ENCODE measurements around the gene ACAP1. TPM values are rescaled to one million over a fixed set of nuclear protein-coding genes. Genes with fewer than 3 reads are reported as not detected.

The ACAP1 gene
- total RNA-seq, 1 donor from 2014 or later, result 0.81 TPM

DNA sequence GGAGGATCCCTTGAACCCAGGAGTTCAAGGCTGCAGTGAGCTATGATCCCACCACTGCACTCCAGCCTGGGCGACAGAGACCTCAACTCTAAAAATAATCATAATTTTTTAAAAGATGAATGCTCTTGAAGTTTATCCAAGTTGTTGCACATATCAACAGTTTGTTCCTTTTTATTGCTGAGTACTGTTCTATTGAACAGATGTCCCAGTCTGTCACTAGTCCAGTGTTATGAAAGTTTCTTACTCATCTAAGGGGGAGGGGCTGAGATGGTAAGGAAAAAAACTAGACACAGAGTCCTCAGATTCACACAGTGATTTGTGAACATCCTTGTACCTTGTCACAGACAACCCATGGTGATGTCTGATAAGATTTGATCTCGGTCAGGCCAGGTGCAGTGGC lies 3.9 kb downstream of the ACAP1 start:
- no peak overlapping the region for H3K4me3 ChIP-seq (ENCODE audit: low read depth, low read length)
- no peak for TF ChIP-seq CTCF (conservative IDR thresholded peaks at IDR 0.05; ENCODE audit: low read depth, low read length)
- DNase-seq (ENCODE audit: low read depth), result no peak

- H3K4me3 ChIP-seq (ENCODE audit: low read depth, low read length), result no peak overlapping the region
- no peak for TF ChIP-seq CTCF (conservative IDR thresholded peaks at IDR 0.05; ENCODE audit: low read depth, low read length)
- DNase-seq (ENCODE audit: low read depth), result no peak
These were observed 5.5 kb downstream of the ACAP1 start for GRCh38 chr17:7341842-7342241.

DNA sequence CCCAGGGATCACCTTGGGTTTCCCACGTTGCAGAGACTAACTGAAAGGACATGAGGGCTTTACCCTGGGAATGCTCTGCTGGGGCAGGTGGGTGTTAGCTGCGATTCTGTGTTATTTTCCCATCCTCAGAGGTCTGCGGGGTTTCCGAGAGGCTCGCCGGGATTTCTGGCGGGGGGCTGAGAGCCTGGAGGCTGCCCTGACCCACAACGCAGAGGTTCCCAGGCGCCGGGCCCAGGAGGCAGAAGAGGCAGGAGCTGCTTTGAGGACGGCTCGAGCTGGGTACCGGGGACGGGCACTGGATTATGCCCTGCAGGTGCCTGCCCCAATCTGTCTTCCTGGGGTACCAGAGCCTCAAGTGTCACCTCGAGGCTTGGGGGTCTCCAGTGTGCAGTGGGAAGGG lies 6.9 kb downstream of the ACAP1 start:
- no peak for TF ChIP-seq CTCF (conservative IDR thresholded peaks at IDR 0.05; ENCODE audit: low read depth, low read length)

DNA sequence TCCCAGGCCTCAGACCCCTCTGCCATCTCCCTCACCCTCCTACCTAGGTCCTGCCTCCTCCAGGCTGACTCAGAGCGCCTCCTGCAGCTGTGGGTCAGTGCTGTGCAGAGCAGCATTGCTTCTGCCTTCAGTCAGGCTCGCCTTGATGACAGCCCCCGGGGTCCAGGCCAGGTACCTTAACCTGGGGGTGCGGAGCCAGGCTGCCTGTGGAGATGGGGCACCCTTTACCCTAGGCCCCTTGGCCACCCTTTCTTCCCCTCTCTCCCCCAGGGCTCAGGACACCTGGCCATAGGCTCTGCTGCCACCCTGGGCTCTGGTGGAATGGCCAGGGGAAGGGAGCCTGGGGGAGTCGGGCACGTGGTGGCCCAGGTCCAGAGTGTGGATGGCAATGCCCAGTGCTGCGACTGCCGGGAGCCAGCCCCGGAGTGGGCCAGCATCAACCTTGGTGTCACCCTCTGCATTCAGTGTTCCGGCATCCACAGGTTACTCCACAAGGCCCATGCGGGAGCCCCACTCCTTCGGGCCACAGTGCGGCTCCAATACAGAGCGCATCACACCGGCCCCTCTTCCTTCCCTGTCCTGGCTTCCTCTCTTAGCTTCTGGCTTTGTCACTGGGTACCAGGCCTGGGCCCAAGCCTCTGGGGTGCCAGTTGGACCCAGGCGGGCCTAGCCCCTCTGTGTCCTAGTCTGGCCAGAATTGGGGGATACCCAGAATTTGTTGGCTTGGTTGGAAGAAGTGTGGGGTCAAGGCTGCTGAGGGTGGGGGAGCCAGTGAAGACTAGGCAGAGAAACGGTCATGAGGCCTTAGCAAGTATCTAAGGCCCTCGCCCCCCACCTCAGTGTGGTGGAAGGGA lies 10.7 kb downstream of the ACAP1 start:
- DNase-seq (ENCODE audit: low read depth), result no peak
- TF ChIP-seq CTCF (conservative IDR thresholded peaks at IDR 0.05; ENCODE audit: low read depth, low read length), result no peak
- no peak overlapping the region for H3K4me3 ChIP-seq (ENCODE audit: low read depth, low read length)

More for the DNA sequence above, 6.9 kb downstream of the ACAP1 start:
- no peak overlapping the region for H3K4me3 ChIP-seq (ENCODE audit: low read depth, low read length)
- DNase-seq (ENCODE audit: low read depth), result no peak

DNA sequence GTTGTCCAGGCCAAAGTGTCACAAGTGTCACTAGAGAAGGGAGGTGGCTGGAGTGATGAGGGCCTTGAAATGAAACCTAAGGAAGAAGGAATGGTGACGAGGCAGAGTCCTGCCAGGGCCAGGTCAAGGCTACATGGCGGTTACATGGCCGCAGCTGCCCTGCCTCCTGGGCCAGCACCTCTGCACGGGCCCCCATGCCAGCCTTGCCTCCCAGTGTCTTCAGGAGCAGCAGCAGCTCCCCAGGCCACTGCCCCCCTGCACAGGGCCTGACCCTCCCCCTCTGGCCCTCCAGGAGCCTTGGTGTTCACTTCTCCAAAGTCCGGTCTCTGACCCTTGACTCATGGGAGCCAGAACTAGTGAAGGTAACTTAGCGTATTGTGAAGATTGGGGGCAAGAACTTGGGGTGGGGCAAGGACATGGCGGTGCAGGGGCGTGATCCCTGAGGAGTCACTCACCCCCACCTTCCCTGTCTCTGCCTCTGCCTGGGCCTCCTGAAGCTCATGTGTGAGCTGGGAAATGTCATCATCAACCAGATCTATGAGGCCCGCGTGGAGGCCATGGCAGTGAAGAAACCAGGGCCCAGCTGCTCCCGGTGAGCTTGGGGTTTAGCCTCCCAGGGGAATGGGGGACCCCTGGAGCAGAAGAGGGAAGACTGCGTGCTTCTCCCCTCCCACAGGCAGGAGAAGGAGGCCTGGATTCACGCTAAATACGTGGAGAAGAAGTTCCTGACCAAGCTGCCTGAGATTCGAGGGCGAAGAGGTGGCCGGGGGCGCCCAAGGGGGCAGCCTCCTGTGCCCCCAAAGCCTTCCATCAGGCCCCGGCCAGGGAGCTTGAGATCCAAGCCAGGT lies 11.5 kb downstream of the ACAP1 start:
- no peak for TF ChIP-seq CTCF (conservative IDR thresholded peaks at IDR 0.05; ENCODE audit: low read depth, low read length)
- no peak overlapping the region for H3K4me3 ChIP-seq (ENCODE audit: low read depth, low read length)
- DNase-seq (ENCODE audit: low read depth), result no peak

DNA sequence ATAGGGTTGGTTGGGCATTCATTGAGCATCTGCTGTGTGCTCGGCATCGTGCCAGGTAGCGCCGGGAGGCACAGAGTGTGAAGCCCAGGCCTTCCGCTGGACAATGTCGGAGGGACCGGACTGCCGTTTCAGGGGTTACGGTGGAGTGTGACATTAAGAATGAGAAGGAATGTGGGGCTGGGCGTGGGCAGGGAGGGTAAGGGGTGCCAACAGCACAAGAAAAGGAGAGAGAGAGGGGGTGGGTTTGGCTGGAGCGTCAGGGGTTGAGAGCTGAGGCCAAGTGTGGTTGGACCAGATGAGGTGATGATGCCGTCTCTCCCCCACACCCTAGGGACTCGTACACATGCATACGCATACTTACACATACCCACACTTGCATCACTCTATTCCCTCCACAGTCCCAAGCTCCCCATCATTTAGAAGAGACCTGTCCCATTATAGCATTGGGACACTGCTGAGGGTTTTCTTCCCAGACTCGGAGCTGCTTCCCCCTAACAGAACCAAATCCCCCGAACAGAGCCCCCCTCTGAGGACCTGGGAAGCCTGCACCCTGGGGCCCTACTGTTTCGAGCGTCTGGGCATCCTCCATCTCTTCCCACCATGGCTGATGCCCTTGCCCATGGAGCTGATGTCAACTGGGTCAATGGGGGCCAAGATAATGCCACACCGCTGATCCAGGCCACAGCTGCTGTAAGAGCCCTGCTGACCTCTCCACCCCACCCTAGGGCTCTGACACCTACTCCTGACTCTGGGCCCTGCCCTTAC lies 12.3 kb downstream of the ACAP1 start:
- DNase-seq (ENCODE audit: low read depth), result no peak
- no peak for TF ChIP-seq CTCF (conservative IDR thresholded peaks at IDR 0.05; ENCODE audit: low read depth, low read length)
- H3K4me3 ChIP-seq (ENCODE audit: low read depth, low read length), result no peak overlapping the region

Data from epithelial cell of proximal tubule (primary cell).